GM19438 (cell line): Measurements from ENCODE around the gene NBPF3.
A peak's percentile ranks its signal among the peaks of the same experiment; 100 is the strongest.
"Not testable (repeated sequence)": the region's sequence is repeated elsewhere in the genome, so short reads cannot be mapped to it uniquely, and the experiment has no call there.

Experiments used
- ATAC-seq: cut with Tn5 transposase; IDR thresholded peaks from one replicate; pipeline ENCODE4 v1.9.1; 2021; ENCODE audit warnings: low read depth; ENCODE audit not compliant: unreplicated experiment

NBPF3 gene

GRCh38 chr1:21439721-21440629 lies at the start of gene NBPF3:
Gene NBPF3, plus strand, starts transcription at chr1:21440137. Its CDS starts 4,950 bp downstream, at chr1:21445087.
- peak; percentile 93 for ATAC-seq

- no peak for ATAC-seq
Measured at GRCh38 chr1:21391497-21391896, 48.4 kb upstream of the NBPF3 start.

- ATAC-seq, result no peak
Measured at GRCh38 chr1:21392587-21393263, 47.2 kb upstream of the NBPF3 start.

GRCh38 chr1:21396516-21396915 lies 43.4 kb upstream of the NBPF3 start:
- no peak for ATAC-seq

- ATAC-seq, result no peak
Measured at GRCh38 chr1:21397813-21398188, 42.1 kb upstream of the NBPF3 start.

- not testable (repeated sequence) for ATAC-seq
Measured at GRCh38 chr1:21401726-21402346, 38.1 kb upstream of the NBPF3 start.

GRCh38 chr1:21406659-21407058 lies 33.3 kb upstream of the NBPF3 start:
- ATAC-seq, result no peak

GRCh38 chr1:21409897-21410296 lies 30.0 kb upstream of the NBPF3 start:
- not testable (repeated sequence) for ATAC-seq

GRCh38 chr1:21414015-21414414 lies 25.9 kb upstream of the NBPF3 start:
- no peak for ATAC-seq

- ATAC-seq, result not testable (repeated sequence)
Measured at GRCh38 chr1:21420378-21420777, 19.6 kb upstream of the NBPF3 start.

GRCh38 chr1:21421307-21421706 lies 18.6 kb upstream of the NBPF3 start:
- not testable (repeated sequence) for ATAC-seq

GRCh38 chr1:21427798-21428480 lies 12.0 kb upstream of the NBPF3 start:
- ATAC-seq, result not testable (repeated sequence)

- not testable (repeated sequence) for ATAC-seq
Measured at GRCh38 chr1:21428481-21429073, 11.4 kb upstream of the NBPF3 start.

- ATAC-seq, result not testable (repeated sequence)
Measured at GRCh38 chr1:21429210-21429609, 10.7 kb upstream of the NBPF3 start.

GRCh38 chr1:21430875-21431274 lies 9.1 kb upstream of the NBPF3 start:
- ATAC-seq, result not testable (repeated sequence)

- no peak for ATAC-seq
Measured at GRCh38 chr1:21434394-21434793, 5.5 kb upstream of the NBPF3 start.

GRCh38 chr1:21435646-21436487 lies 4.1 kb upstream of the NBPF3 start:
- ATAC-seq, result no peak

- ATAC-seq, result no peak
Measured at GRCh38 chr1:21436488-21437340, 3.2 kb upstream of the NBPF3 start.

GRCh38 chr1:21437341-21437640 lies 2.6 kb upstream of the NBPF3 start:
- no peak for ATAC-seq
